ENCODE results near the gene PPP6R1.
"Not testable (repeated sequence)": the region's sequence is repeated elsewhere in the genome, so short reads cannot be mapped to it uniquely, and the experiment has no call there.

Gene PPP6R1

GRCh38 chr19:55224679-55225414 lies 34.0 kb downstream of the PPP6R1 start:
- DNase-seq (ENCODE audit: low read depth) = not testable (repeated sequence)

- no peak for DNase-seq (ENCODE audit: low read depth)
Observed at GRCh38 chr19:55224038-55224665, 34.7 kb downstream of the PPP6R1 start.

- DNase-seq (ENCODE audit: low read depth) = no peak
Observed at GRCh38 chr19:55223291-55224037, 35.4 kb downstream of the PPP6R1 start.

GRCh38 chr19:55220525-55220924 lies 38.3 kb downstream of the PPP6R1 start:
- no peak for DNase-seq (ENCODE audit: low read depth)

- peak; percentile 13 for DNase-seq (ENCODE audit: low read depth)
Observed at GRCh38 chr19:55216461-55217198, 42.2 kb downstream of the PPP6R1 start.

- no peak for DNase-seq (ENCODE audit: low read depth)
Observed at GRCh38 chr19:55213547-55213946, 45.3 kb downstream of the PPP6R1 start.

GRCh38 chr19:55212447-55212846 lies 46.4 kb downstream of the PPP6R1 start:
- DNase-seq (ENCODE audit: low read depth) = no peak

- no peak for DNase-seq (ENCODE audit: low read depth)
Observed at GRCh38 chr19:55209693-55210472, 48.9 kb downstream of the PPP6R1 start.

GRCh38 chr19:55208880-55209692 lies 49.7 kb downstream of the PPP6R1 start, which contains the start of gene PTPRH:
Gene PTPRH, minus strand, starts transcription at chr19:55209501. Its CDS starts 68 bp downstream, at chr19:55209433.
- no peak for DNase-seq (ENCODE audit: low read depth)

GRCh38 chr19:55206664-55207500 lies 51.9 kb downstream of the PPP6R1 start:
- no peak for DNase-seq (ENCODE audit: low read depth)

GRCh38 chr19:55202199-55202598 lies 56.6 kb downstream of the PPP6R1 start:
- DNase-seq (ENCODE audit: low read depth) = not testable (repeated sequence)

GRCh38 chr19:55199620-55200204 lies 59.1 kb downstream of the PPP6R1 start:
- DNase-seq (ENCODE audit: low read depth) = no peak

- no peak for DNase-seq (ENCODE audit: low read depth)
Observed at GRCh38 chr19:55198651-55199050, 60.2 kb downstream of the PPP6R1 start.

- DNase-seq (ENCODE audit: low read depth) = no peak
Observed at GRCh38 chr19:55197528-55197927, 61.3 kb downstream of the PPP6R1 start.

- DNase-seq (ENCODE audit: low read depth) = no peak
Observed at GRCh38 chr19:55196803-55197202, 62.0 kb downstream of the PPP6R1 start.

GRCh38 chr19:55193481-55193880 lies 65.3 kb downstream of the PPP6R1 start:
- no peak for DNase-seq (ENCODE audit: low read depth)

- no peak for DNase-seq (ENCODE audit: low read depth)
Observed at GRCh38 chr19:55189403-55189835, 69.4 kb downstream of the PPP6R1 start.

- no peak for DNase-seq (ENCODE audit: low read depth)
Observed at GRCh38 chr19:55188625-55189024, 70.2 kb downstream of the PPP6R1 start.

- DNase-seq (ENCODE audit: low read depth) = no peak
Observed at GRCh38 chr19:55186080-55186479, 72.7 kb downstream of the PPP6R1 start.
